ENCODE results near the gene C6orf132.
"Not testable (repeated sequence)": the region's sequence is repeated elsewhere in the genome, so short reads cannot be mapped to it uniquely, and the experiment has no call there.

The C6orf132 gene

GRCh38 chr6:42162812-42163211 is 20.4 kb upstream of the C6orf132 start:
- no peak for DNase-seq (ENCODE audit: low read depth in 2 of 3, low spot score in 2 of 3)

- DNase-seq (ENCODE audit: low read depth in 2 of 3, low spot score in 2 of 3) = no peak
These were observed 20.0 kb upstream of the C6orf132 start for GRCh38 chr6:42162384-42162783.

GRCh38 chr6:42159431-42160024 is 17.1 kb upstream of the C6orf132 start:
- DNase-seq (ENCODE audit: low read depth in 2 of 3, low spot score in 2 of 3) = no peak

GRCh38 chr6:42158631-42159030 is 16.2 kb upstream of the C6orf132 start:
- no peak for DNase-seq (ENCODE audit: low read depth in 2 of 3, low spot score in 2 of 3)

- no peak for DNase-seq (ENCODE audit: low read depth in 2 of 3, low spot score in 2 of 3)
These were observed 15.6 kb upstream of the C6orf132 start for GRCh38 chr6:42158011-42158410.

- DNase-seq (ENCODE audit: low read depth in 2 of 3, low spot score in 2 of 3) = no peak
These were observed 14.2 kb upstream of the C6orf132 start for GRCh38 chr6:42156638-42157037.

GRCh38 chr6:42155293-42155692 is 12.9 kb upstream of the C6orf132 start:
- no peak for DNase-seq (ENCODE audit: low read depth in 2 of 3, low spot score in 2 of 3)

- no peak for DNase-seq (ENCODE audit: low read depth in 2 of 3, low spot score in 2 of 3)
These were observed 12.2 kb upstream of the C6orf132 start for GRCh38 chr6:42154461-42155209.

GRCh38 chr6:42153921-42154320 is 11.5 kb upstream of the C6orf132 start:
- no peak for DNase-seq (ENCODE audit: low read depth in 2 of 3, low spot score in 2 of 3)

GRCh38 chr6:42152528-42153213 is 10.3 kb upstream of the C6orf132 start:
- not testable (repeated sequence) for DNase-seq (ENCODE audit: low read depth in 2 of 3, low spot score in 2 of 3)

- DNase-seq (ENCODE audit: low read depth in 2 of 3, low spot score in 2 of 3) = no peak
These were observed 9.6 kb upstream of the C6orf132 start for GRCh38 chr6:42152024-42152423.

- DNase-seq (ENCODE audit: low read depth in 2 of 3, low spot score in 2 of 3) = no peak
These were observed 7.8 kb upstream of the C6orf132 start for GRCh38 chr6:42150254-42150653.

GRCh38 chr6:42148058-42148457 is 5.6 kb upstream of the C6orf132 start:
- no peak for DNase-seq (ENCODE audit: low read depth in 2 of 3, low spot score in 2 of 3)

- no peak for DNase-seq (ENCODE audit: low read depth in 2 of 3, low spot score in 2 of 3)
These were observed 4.7 kb upstream of the C6orf132 start for GRCh38 chr6:42147138-42147562.

GRCh38 chr6:42141603-42142117 is 760 bp downstream of the C6orf132 start:
- no peak for DNase-seq (ENCODE audit: low read depth in 2 of 3, low spot score in 2 of 3)

GRCh38 chr6:42140756-42141602 is 1.4 kb downstream of the C6orf132 start:
- DNase-seq (ENCODE audit: low read depth in 2 of 3, low spot score in 2 of 3) = no peak

- no peak for DNase-seq (ENCODE audit: low read depth in 2 of 3, low spot score in 2 of 3)
These were observed 2.4 kb downstream of the C6orf132 start for GRCh38 chr6:42140032-42140431.

- DNase-seq (ENCODE audit: low read depth in 2 of 3, low spot score in 2 of 3) = no peak
These were observed 3.5 kb downstream of the C6orf132 start for GRCh38 chr6:42138630-42139619.

- DNase-seq (ENCODE audit: low read depth in 2 of 3, low spot score in 2 of 3) = no peak
These were observed 4.2 kb downstream of the C6orf132 start for GRCh38 chr6:42138190-42138589.

GRCh38 chr6:42137194-42137753 is 5.1 kb downstream of the C6orf132 start:
- DNase-seq (ENCODE audit: low read depth in 2 of 3, low spot score in 2 of 3) = no peak

Measured in activated CD8-positive, alpha-beta memory T cell treated with anti-CD3 and anti-CD28 coated beads for 48 hours (primary cell).